ENCODE results near the gene ARRDC5.
"Not testable (repeated sequence)": the region's sequence is repeated elsewhere in the genome, so short reads cannot be mapped to it uniquely, and the experiment has no call there.

ARRDC5 gene

GRCh38 chr19:4867534-4868285 is 35.0 kb downstream of the ARRDC5 start, which contains the start of gene PLIN3:
PLIN3 (minus strand) TSS chr19:4867667; CDS start chr19:4861394, 6,273 bp downstream.
- DNase-seq: no peak

GRCh38 chr19:4866595-4867424 is 35.9 kb downstream of the ARRDC5 start:
- no peak for DNase-seq

- no peak for DNase-seq
Measured at GRCh38 chr19:4861147-4861546, 41.5 kb downstream of the ARRDC5 start.

- DNase-seq: no peak
Measured at GRCh38 chr19:4859697-4860096, 43.0 kb downstream of the ARRDC5 start.

GRCh38 chr19:4856468-4856867 is 46.2 kb downstream of the ARRDC5 start:
- not testable (repeated sequence) for DNase-seq

- not testable (repeated sequence) for DNase-seq
Measured at GRCh38 chr19:4853506-4853905, 49.2 kb downstream of the ARRDC5 start.

- DNase-seq: no peak
Measured at GRCh38 chr19:4852484-4852883, 50.2 kb downstream of the ARRDC5 start.

- DNase-seq: no peak
Measured at GRCh38 chr19:4851551-4852290, 51.0 kb downstream of the ARRDC5 start.

- DNase-seq: no peak
Measured at GRCh38 chr19:4849019-4849418, 53.7 kb downstream of the ARRDC5 start.

GRCh38 chr19:4847190-4847973 is 55.3 kb downstream of the ARRDC5 start:
- DNase-seq: no peak

GRCh38 chr19:4845975-4846374 is 56.7 kb downstream of the ARRDC5 start:
- not testable (repeated sequence) for DNase-seq

GRCh38 chr19:4844348-4845179 is 58.1 kb downstream of the ARRDC5 start:
- DNase-seq: no peak

GRCh38 chr19:4843647-4843965 is 59.1 kb downstream of the ARRDC5 start:
- no peak for DNase-seq
